LNCaP clone FGC (cell line): ENCODE measurements around the gene GCNT2.
"Not testable (repeated sequence)": the region's sequence is repeated elsewhere in the genome, so short reads cannot be mapped to it uniquely, and the experiment has no call there.

Experiments used
- DNase-seq: peaks from one replicate; pipeline ENCODE4 v3.0.0-alpha.2; 2011; ENCODE audit warnings: low read depth
- H3K4me3 ChIP-seq: 2 replicates; pipeline ENCODE4 v1.5.1; 2011; ENCODE audit warnings: mild to moderate bottlenecking, low read depth, low read length, control low read depth
- CTCF ChIP-seq: IDR thresholded peaks from 2 replicates; pipeline ENCODE4 v1.5.1; 2012; ENCODE audit warnings: mild to moderate bottlenecking; ENCODE audit not compliant: control insufficient read depth, insufficient read depth; ENCODE audit errors: extremely low read depth

Gene GCNT2

GRCh38 chr6:10580570-10580969, 59.4 kb downstream of the GCNT2 start:
- no peak for DNase-seq
- TF ChIP-seq CTCF = no peak
- no peak overlapping the region for H3K4me3 ChIP-seq

GRCh38 chr6:10581402-10581801, 60.3 kb downstream of the GCNT2 start:
- H3K4me3 ChIP-seq, DNase-seq: not testable (repeated sequence)

GRCh38 chr6:10582774-10583508, 61.8 kb downstream of the GCNT2 start:
- no peak for TF ChIP-seq CTCF
- DNase-seq = no peak
- H3K4me3 ChIP-seq = no peak overlapping the region

- DNase-seq = no peak
- H3K4me3 ChIP-seq = no peak overlapping the region
These were observed 62.4 kb downstream of the GCNT2 start for GRCh38 chr6:10583509-10583901.

GRCh38 chr6:10584607-10585006, 63.5 kb downstream of the GCNT2 start:
- no peak for DNase-seq
- H3K4me3 ChIP-seq = no peak overlapping the region
- TF ChIP-seq CTCF = no peak

More at GRCh38 chr6:10583509-10583901, 62.4 kb downstream of the GCNT2 start:
- TF ChIP-seq CTCF = no peak

- H3K4me3 ChIP-seq = no peak overlapping the region
- no peak for TF ChIP-seq CTCF
- no peak for DNase-seq
These were observed 64.2 kb downstream of the GCNT2 start for GRCh38 chr6:10585209-10585845.

GRCh38 chr6:10586302-10586701, 65.2 kb downstream of the GCNT2 start:
- DNase-seq = no peak
- no peak overlapping the region for H3K4me3 ChIP-seq
- no peak for TF ChIP-seq CTCF
